HG02981 (cell line): ENCODE measurements around the gene MKRN1.
A peak's percentile ranks its signal among the peaks of the same experiment; 100 is the strongest.
"Not testable (repeated sequence)": the region's sequence is repeated elsewhere in the genome, so short reads cannot be mapped to it uniquely, and the experiment has no call there.

Experiments used
- ATAC-seq: cut with Tn5 transposase; IDR thresholded peaks from one replicate; pipeline ENCODE4 v1.9.1; 2021; ENCODE audit warnings: mild to moderate bottlenecking, moderate library complexity; ENCODE audit not compliant: unreplicated experiment

The MKRN1 gene

DNA sequence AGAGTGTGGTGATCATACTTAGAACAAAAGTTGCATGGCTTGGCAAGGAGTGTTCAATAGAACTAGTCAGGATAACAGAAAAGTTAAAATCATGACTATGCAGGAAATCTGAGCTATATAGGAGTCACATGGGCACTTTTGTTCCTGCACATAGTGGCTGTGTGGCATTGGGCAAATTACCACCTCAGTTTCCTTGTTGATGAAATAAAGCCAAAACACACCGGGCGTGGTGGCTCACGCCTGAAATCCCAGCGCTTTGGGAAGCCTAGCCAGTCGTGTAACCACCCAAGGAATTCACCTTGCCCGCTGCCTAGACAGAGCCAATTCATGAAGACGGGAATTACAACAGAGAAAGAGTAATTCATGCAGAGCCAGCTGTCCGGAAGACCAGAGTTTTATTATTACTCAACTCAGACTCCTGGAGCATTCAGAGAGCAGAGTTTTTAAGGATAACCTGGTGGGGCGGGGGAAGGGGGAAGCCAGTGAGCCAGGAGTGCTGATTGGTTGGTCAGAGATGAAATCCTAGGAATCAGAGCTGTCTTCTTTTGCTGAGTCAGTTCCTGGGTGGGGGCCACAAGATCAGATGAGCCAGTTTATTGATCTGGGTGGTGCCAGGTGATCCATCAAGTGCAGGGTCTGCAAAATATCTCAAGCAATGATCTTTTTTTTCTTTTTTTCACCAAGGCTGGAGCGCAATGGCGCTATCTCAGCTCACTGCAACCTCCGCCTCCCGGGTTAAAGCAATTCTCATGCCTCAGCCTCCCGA is 6.4 kb upstream of the MKRN1 start:
- no peak for ATAC-seq

- ATAC-seq = no peak
Measured at GRCh38 chr7:140484951-140485499, 5.7 kb upstream of the MKRN1 start.

GRCh38 chr7:140484479-140484878 is 5.2 kb upstream of the MKRN1 start:
- no peak for ATAC-seq

GRCh38 chr7:140479739-140480084 is 407 bp upstream of the MKRN1 start:
- no peak for ATAC-seq

DNA sequence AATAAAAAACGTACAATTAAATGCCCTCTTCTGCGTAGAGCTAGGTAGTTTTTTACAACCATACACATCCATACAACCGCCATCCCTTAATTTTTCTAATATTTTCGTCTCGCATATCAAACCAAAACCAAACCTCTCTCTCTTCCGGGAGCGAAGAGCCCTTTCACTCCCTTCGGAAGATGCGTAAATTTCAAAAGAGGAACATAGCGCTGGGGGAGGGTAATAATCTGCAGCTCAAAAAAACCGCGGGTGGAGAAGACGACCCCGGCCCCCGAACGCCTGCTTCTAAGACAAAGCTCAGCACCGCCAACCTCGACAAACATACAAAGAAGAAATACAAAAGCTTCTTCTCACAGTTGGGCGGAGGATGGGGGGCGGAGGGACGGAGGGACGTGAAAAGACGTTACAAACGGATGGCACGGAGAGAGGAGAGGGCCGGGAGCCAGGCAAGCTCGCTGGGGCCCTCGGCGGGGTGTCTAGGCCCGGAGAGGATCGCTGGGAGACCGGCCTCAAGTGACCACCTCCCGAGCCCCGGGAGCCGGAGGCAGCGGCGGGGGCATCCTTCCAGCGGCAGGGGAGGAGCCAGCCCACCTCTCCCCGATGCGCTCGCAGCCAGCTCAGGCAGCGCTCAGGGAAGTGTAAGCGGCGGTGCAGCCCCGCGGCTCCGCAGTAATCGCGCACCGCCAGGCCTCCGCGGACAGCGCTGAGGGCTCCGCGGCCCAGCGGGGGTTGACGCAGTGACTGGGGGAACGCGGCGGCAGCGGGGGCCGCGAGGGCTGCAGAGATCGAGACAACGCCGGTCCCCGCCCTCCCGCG is 851 bp downstream of the MKRN1 start:
- ATAC-seq = peak; percentile 19

GRCh38 chr7:140476698-140477261 is 2.5 kb downstream of the MKRN1 start:
- ATAC-seq = no peak

DNA sequence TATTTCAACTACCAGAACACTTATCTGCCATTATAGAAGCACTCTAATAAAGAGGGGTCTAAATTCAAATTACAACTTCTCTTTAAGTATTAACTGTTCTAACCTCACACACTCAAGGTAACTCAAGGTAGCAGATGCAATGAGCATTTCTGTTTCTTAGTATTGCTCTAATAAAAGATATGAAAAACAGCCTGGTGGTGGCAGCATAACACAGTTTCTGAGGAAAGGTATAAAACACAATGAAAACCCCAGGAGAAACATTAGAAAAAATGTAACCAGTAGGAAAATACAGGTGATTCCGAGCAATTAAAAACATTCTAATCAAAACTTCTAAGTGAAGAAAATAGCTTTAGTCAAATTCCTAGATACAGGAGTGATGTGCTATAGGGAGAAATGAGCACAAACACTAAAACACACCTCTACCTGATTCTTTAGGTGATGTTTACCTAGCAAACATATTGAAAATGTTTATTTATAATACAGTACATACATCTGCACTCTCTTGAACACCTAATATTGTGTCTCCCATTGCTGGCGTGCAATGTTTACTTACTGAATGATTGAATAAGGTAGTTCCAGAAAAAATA is 3.5 kb downstream of the MKRN1 start:
- no peak for ATAC-seq

DNA sequence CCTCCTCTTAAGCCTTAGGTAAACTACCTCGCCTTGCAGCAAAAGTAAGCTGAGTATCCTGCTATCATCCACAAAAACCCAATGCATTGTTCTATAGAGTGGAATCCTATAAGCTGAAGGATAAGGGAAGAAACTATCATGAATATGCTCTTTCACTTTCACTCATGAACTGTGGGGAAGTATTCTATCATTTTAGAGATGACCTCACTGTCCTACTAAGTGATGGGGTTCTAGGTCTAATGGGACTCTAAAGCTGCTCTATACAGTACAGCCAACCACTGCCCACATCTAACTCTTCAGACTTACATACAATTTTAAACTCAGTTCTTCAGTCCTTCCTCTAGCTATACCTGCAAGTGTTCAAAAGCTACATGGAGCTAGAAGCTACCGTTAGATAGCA is 16.2 kb downstream of the MKRN1 start:
- ATAC-seq = no peak

- ATAC-seq = no peak
Measured at GRCh38 chr7:140458916-140459315, 20.4 kb downstream of the MKRN1 start.

DNA sequence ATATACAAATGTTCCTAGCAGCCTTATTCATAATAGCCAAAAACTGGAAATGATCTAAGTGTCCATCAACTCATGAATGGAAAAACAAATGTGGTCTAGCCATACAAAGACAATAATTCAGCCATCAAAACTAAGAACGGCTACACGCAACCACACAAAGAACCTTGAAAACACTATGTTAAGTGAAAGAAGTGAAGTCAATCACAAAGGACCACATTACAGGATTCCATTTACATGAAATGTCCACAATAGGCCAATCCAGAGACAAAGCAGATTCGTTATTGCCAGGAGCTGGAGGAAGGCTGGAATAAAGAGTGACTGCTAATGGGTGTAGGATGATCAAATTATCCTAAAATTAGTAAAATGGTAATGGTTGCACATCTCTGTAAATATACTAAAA is 21.1 kb downstream of the MKRN1 start:
- no peak for ATAC-seq

GRCh38 chr7:140456551-140457051 is 22.7 kb downstream of the MKRN1 start:
- ATAC-seq = no peak

- ATAC-seq = no peak
Measured at GRCh38 chr7:140455743-140456142, 23.6 kb downstream of the MKRN1 start.

- no peak for ATAC-seq
Measured at GRCh38 chr7:140454657-140455015, 24.7 kb downstream of the MKRN1 start.

DNA sequence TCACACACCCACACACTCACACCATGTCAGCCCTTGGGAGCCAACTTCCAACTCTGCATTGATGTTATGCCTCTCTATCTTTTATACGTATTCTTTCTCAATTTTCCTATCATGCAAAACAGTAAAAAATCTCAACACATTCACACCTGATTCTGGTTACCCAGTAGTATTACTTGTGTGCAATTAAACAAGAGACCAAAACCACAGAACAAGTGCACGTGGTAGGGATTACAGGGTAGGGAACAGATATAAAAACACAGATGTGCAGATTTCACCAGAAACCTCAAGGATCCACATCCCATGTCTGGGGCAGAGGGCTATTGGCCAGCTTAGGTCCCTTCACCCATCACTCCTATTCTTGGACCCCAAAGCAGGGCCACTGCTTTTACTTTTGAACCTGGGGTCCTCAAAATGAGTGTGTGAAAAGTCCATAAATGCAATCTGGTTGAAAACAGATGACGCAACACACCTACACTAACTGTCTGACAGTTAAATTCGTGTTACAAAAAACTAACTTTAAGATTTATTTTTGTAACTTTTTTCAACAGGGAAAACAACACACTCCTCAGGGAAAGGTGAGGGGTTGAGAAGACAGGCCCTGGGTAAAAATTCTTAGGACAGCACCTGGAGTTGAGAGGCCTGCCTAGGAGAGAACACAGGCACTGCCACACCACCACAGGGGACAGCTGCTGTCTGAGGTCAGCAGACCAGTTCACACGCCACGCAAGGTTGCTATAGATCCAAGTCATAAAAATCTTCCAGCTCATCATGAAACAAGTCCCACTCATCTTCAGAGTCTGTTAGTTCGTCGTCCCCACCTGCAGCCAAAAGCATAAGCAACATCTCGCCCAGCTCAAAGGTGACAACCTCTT is 25.3 kb downstream of the MKRN1 start:
- not testable (repeated sequence) for ATAC-seq

DNA sequence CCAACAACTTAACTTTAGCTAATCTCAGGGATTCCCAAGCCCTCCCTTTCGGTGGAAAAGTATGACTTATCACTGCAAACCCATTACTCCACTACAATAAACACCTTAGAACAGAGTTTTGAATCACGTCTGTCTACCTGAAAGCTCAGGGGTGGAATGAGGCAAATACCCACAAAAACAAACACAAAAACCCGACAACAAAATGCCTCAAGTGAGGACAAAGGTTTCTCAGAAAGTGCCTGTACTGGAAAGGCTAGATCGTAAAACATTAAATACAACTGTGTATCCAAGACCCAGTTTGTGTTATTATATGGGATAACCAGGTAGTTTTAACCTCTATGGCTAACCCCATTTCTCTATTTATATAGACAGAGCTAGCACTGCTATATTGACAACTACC is 26.0 kb downstream of the MKRN1 start:
- ATAC-seq = no peak

DNA sequence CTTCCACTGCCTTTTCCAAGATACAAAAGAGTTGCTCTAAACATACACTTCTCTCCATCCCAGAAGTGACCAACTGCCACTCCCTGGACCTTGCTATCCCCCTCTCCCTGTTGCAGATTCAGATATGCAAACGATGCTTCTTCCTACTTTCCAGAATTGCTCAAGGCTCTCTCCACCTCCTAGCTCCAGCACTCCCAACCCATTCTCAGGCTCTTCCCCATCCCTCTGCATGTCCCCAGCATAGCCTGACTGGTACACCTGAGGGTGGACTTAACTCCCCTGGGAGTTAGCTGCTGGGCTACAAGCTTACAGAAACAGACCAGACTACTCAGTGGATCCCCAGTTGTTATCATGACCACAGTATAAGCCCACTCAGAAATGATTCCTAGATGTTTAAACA is 27.6 kb downstream of the MKRN1 start:
- no peak for ATAC-seq

- ATAC-seq = no peak
Measured at GRCh38 chr7:140448781-140449480, 30.4 kb downstream of the MKRN1 start.

DNA sequence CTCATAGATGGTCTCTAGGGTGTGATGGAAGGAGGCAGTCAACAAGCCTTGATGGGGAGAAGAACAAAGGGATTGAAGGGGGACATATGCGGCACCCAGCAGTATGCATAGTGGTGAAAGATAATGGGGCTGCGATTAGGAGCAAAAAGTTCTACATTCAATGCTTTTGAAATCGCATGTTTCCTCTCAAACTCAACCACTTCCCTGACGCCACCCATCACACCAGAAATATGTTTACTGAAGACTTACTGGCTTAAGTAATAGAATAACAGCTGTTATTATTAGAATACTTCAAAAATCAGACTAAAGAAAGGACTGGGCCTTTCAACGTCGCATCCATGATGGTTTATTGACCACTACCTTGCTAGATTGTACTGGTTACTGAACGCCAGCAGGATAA is 31.5 kb downstream of the MKRN1 start:
- ATAC-seq = no peak

DNA sequence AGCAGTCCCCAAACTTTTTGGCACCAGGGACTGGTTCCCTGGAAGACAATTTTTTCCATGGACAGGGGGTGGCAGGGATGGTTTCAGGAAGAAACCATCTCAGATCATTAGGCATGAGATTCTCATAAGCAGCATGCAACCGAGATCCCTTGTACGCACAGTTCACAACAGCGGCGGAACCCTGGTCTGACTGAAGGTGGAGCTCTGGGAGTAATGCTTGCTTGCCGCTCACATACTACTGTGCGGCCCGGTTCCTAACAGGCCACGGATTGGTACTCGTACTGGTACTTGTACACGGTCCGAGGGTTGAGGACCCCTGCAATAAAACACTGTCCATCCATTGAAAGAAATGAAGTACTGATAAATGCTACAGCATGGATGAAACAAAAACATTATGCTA is 32.8 kb downstream of the MKRN1 start:
- ATAC-seq = no peak

DNA sequence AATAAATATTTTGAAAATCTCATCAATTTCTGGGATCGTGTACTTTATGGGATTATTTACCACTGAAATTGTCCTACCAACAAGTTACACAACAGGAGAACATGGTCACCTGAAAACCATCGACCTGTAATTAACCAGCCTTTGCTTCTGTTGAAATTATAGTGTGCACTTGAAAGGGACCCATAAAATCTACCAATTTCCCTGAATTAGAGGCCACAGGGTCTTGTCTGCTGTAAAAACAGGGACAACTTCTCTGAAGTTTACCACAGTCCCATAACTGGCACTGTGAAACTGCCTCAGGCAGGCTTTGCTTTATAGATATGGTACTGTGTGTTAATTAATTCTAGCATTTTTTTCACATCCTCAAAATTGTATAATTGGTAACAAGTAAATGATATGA is 37.8 kb downstream of the MKRN1 start:
- no peak for ATAC-seq
